NCI-H2029 treated with DMSO at 0.1 percent for 48 hours (cell line): ENCODE data around the gene HOXD4.

Experiments
- DNase-seq: peaks from one replicate; lab custom pipeline; 2025; lab: John Stamatoyannopoulos, UW

The HOXD4 gene

GRCh38 chr2:176126929-176127773 lies 24.2 kb upstream of the HOXD4 start:
- DNase-seq = peak; percentile 65

GRCh38 chr2:176127774-176128072 lies 23.6 kb upstream of the HOXD4 start:
- no peak for DNase-seq

- DNase-seq = peak; percentile 79
Measured at GRCh38 chr2:176128172-176128981, 23.0 kb upstream of the HOXD4 start.

- peak; percentile 79 for DNase-seq
Measured at GRCh38 chr2:176128982-176129796, 22.2 kb upstream of the HOXD4 start, which contains the start of gene HOXD8. TSS of gene HOXD8 (plus strand) at chr2:176129705. CDS start at chr2:176130367, 662 bp downstream.

- no peak for DNase-seq
Measured at GRCh38 chr2:176129813-176130146, 21.6 kb upstream of the HOXD4 start.

- DNase-seq = peak; percentile 31
Measured at GRCh38 chr2:176130147-176130956, 21.0 kb upstream of the HOXD4 start.

- no peak for DNase-seq
Measured at GRCh38 chr2:176130957-176131847, 20.1 kb upstream of the HOXD4 start.

GRCh38 chr2:176131848-176132158 lies 19.5 kb upstream of the HOXD4 start:
- no peak for DNase-seq

- DNase-seq = peak; percentile 82
Measured at GRCh38 chr2:176132205-176133171, 18.9 kb upstream of the HOXD4 start.

GRCh38 chr2:176133389-176133788 lies 18.0 kb upstream of the HOXD4 start:
- DNase-seq = no peak

- no peak for DNase-seq
Measured at GRCh38 chr2:176134035-176134434, 17.3 kb upstream of the HOXD4 start.

GRCh38 chr2:176135035-176135440 lies 16.3 kb upstream of the HOXD4 start:
- no peak for DNase-seq

GRCh38 chr2:176136374-176137251 lies 14.7 kb upstream of the HOXD4 start:
- no peak for DNase-seq

- DNase-seq = no peak
Measured at GRCh38 chr2:176137252-176137580, 14.1 kb upstream of the HOXD4 start.

- no peak for DNase-seq
Measured at GRCh38 chr2:176137906-176138305, 13.4 kb upstream of the HOXD4 start.

GRCh38 chr2:176138526-176138922 lies 12.8 kb upstream of the HOXD4 start:
- no peak for DNase-seq

GRCh38 chr2:176138923-176139660 lies 12.3 kb upstream of the HOXD4 start:
- no peak for DNase-seq
